Activated naive CD8-positive, alpha-beta T cell treated with anti-CD3 and anti-CD28 coated beads for 36 hours (primary cell): ENCODE results near the gene ZNF668. TPM values are rescaled to one million over a fixed set of nuclear protein-coding genes. Genes with fewer than 3 reads are reported as not detected.

Experiments
- DNase-seq: peaks from one replicate; pipeline ENCODE4 v3.0.0; 2021
- H3K27ac Mint-ChIP-seq: one replicate; pipeline ENCODE4 v1.8.0; 2022; ENCODE audit warnings: mild to moderate bottlenecking, moderate library complexity, mixed read lengths
- H3K27me3 Mint-ChIP-seq: one replicate; pipeline ENCODE4 v1.8.0; 2022; ENCODE audit warnings: mild to moderate bottlenecking, mixed read lengths
- H3K36me3 Mint-ChIP-seq: one replicate; pipeline ENCODE4 v1.8.0; 2021; ENCODE audit warnings: mild to moderate bottlenecking, mixed read lengths
- H3K4me1 Mint-ChIP-seq: one replicate; pipeline ENCODE4 v1.8.0; 2021; ENCODE audit warnings: mixed read lengths
- H3K4me3 Mint-ChIP-seq: one replicate; pipeline ENCODE4 v1.8.0; 2022; ENCODE audit warnings: mild to moderate bottlenecking, moderate library complexity, mixed read lengths
- H3K9me3 Mint-ChIP-seq: one replicate; pipeline ENCODE4 v1.8.0; 2022; ENCODE audit warnings: mixed read lengths
- total RNA-seq, 2 experiments: library from RNA; stranded (reverse); gene quantifications; one replicate each; pipeline ENCODE4 v1.2.3, GENCODE V29; 2021

ZNF668 gene
- total RNA-seq, 2 experiments from 2014 or later = 17.3 to 18.5 TPM

GRCh38 chr16:31088459-31089183, 14.6 kb upstream of the ZNF668 start, which contains the start of gene PRSS53:
PRSS53 (minus strand) TSS chr16:31088943; CDS start chr16:31088809, 134 bp downstream.
- H3K4me1 Mint-ChIP-seq = peaks cover 9% of the 10 kb centered on the region
- no peak for DNase-seq
- H3K27ac Mint-ChIP-seq = no peak within 1 kb of the TSS
- H3K27me3 Mint-ChIP-seq = no peaks in the 10 kb centered on the region
- H3K36me3 Mint-ChIP-seq = peaks cover 6% of the 10 kb centered on the region
- H3K9me3 Mint-ChIP-seq = no peaks in the 10 kb centered on the region
- no peak within 1 kb of the TSS for H3K4me3 Mint-ChIP-seq

- no peak for DNase-seq
- Mint-ChIP-seq H3K36me3 (peaks cover 6% of the 10 kb centered on the region), H3K4me3 (no peak overlapping the region), H3K27me3 (no peaks in the 10 kb centered on the region), H3K9me3 (no peaks in the 10 kb centered on the region), H3K27ac (no peak overlapping the region), H3K4me1 (peaks cover 5% of the 10 kb centered on the region)
Measured at GRCh38 chr16:31087971-31088370, 13.9 kb upstream of the ZNF668 start.

GRCh38 chr16:31087481-31087880, 13.4 kb upstream of the ZNF668 start:
- H3K36me3 Mint-ChIP-seq = peaks cover 5% of the 10 kb centered on the region
- H3K4me1 Mint-ChIP-seq = peaks cover 4% of the 10 kb centered on the region
- no peaks in the 10 kb centered on the region for H3K9me3 Mint-ChIP-seq
- DNase-seq = no peak
- H3K4me3 Mint-ChIP-seq = no peak overlapping the region
- no peak overlapping the region for H3K27ac Mint-ChIP-seq
- no peaks in the 10 kb centered on the region for H3K27me3 Mint-ChIP-seq

GRCh38 chr16:31086629-31086906, 12.5 kb upstream of the ZNF668 start:
- H3K9me3 Mint-ChIP-seq = no peaks in the 10 kb centered on the region
- H3K27ac Mint-ChIP-seq = no peak overlapping the region
- H3K27me3 Mint-ChIP-seq = no peaks in the 10 kb centered on the region
- peaks cover 6% of the 10 kb centered on the region for H3K36me3 Mint-ChIP-seq
- no peak overlapping the region for H3K4me3 Mint-ChIP-seq
- peaks cover 6% of the 10 kb centered on the region for H3K4me1 Mint-ChIP-seq
- DNase-seq = no peak

- no peak for DNase-seq
- no peak overlapping the region for H3K27ac Mint-ChIP-seq
- peaks cover 6% of the 10 kb centered on the region for H3K4me1 Mint-ChIP-seq
- no peaks in the 10 kb centered on the region for H3K9me3 Mint-ChIP-seq
- peaks cover 6% of the 10 kb centered on the region for H3K36me3 Mint-ChIP-seq
- no peak overlapping the region for H3K4me3 Mint-ChIP-seq
- no peaks in the 10 kb centered on the region for H3K27me3 Mint-ChIP-seq
Measured at GRCh38 chr16:31085873-31086628, 12.0 kb upstream of the ZNF668 start.

GRCh38 chr16:31085411-31085810, 11.4 kb upstream of the ZNF668 start:
- no peak overlapping the region for H3K4me3 Mint-ChIP-seq
- H3K36me3 Mint-ChIP-seq = peaks cover 2% of the 10 kb centered on the region
- DNase-seq = no peak
- H3K9me3 Mint-ChIP-seq = no peaks in the 10 kb centered on the region
- H3K4me1 Mint-ChIP-seq = peaks cover 7% of the 10 kb centered on the region
- H3K27ac Mint-ChIP-seq = peak overlapping the region; percentile 45
- no peaks in the 10 kb centered on the region for H3K27me3 Mint-ChIP-seq

GRCh38 chr16:31084584-31085302, 10.7 kb upstream of the ZNF668 start:
- Mint-ChIP-seq H3K27ac (no peak overlapping the region), H3K9me3 (no peaks in the 10 kb centered on the region), H3K4me1 (peaks cover 7% of the 10 kb centered on the region), H3K4me3 (no peak overlapping the region), H3K36me3 (peaks cover 4% of the 10 kb centered on the region), H3K27me3 (no peaks in the 10 kb centered on the region)
- DNase-seq = no peak

GRCh38 chr16:31083981-31084380, 9.9 kb upstream of the ZNF668 start:
- peaks cover 6% of the 10 kb centered on the region for H3K36me3 Mint-ChIP-seq
- DNase-seq = no peak

GRCh38 chr16:31083556-31083955, 9.5 kb upstream of the ZNF668 start:
- Mint-ChIP-seq H3K27me3 (no peaks in the 10 kb centered on the region), H3K4me1 (peaks cover 10% of the 10 kb centered on the region), H3K36me3 (peaks cover 6% of the 10 kb centered on the region), H3K27ac (no peak overlapping the region), H3K4me3 (no peak overlapping the region), H3K9me3 (no peaks in the 10 kb centered on the region)
- DNase-seq = no peak

More at GRCh38 chr16:31083981-31084380, 9.9 kb upstream of the ZNF668 start:
- Mint-ChIP-seq H3K9me3 (no peaks in the 10 kb centered on the region), H3K4me3 (no peak overlapping the region), H3K4me1 (peaks cover 10% of the 10 kb centered on the region), H3K27me3 (no peaks in the 10 kb centered on the region), H3K27ac (no peak overlapping the region)

- no peak overlapping the region for H3K27ac Mint-ChIP-seq
- H3K4me3 Mint-ChIP-seq = no peak overlapping the region
- peaks cover 8% of the 10 kb centered on the region for H3K36me3 Mint-ChIP-seq
- no peaks in the 10 kb centered on the region for H3K9me3 Mint-ChIP-seq
- no peak for DNase-seq
- H3K4me1 Mint-ChIP-seq = peaks cover 11% of the 10 kb centered on the region
- no peaks in the 10 kb centered on the region for H3K27me3 Mint-ChIP-seq
Measured at GRCh38 chr16:31083081-31083480, 9.0 kb upstream of the ZNF668 start.

GRCh38 chr16:31082368-31083045, 8.5 kb upstream of the ZNF668 start:
- Mint-ChIP-seq H3K27ac (peak overlapping the region; percentile 57), H3K9me3 (no peaks in the 10 kb centered on the region), H3K27me3 (no peaks in the 10 kb centered on the region), H3K36me3 (peaks cover 13% of the 10 kb centered on the region), H3K4me3 (no peak overlapping the region), H3K4me1 (peaks cover 14% of the 10 kb centered on the region)
- DNase-seq = no peak

- H3K27me3 Mint-ChIP-seq = no peaks in the 10 kb centered on the region
- H3K27ac Mint-ChIP-seq = peak overlapping the region; percentile 57
- no peak for DNase-seq
- H3K36me3 Mint-ChIP-seq = peaks cover 13% of the 10 kb centered on the region
- H3K9me3 Mint-ChIP-seq = no peaks in the 10 kb centered on the region
- no peak overlapping the region for H3K4me3 Mint-ChIP-seq
- H3K4me1 Mint-ChIP-seq = peaks cover 14% of the 10 kb centered on the region
Measured at GRCh38 chr16:31081428-31082351, 7.7 kb upstream of the ZNF668 start.

- Mint-ChIP-seq H3K36me3 (peaks cover 13% of the 10 kb centered on the region), H3K9me3 (no peaks in the 10 kb centered on the region), H3K4me3 (no peak overlapping the region)
Measured at GRCh38 chr16:31080756-31081419, 6.8 kb upstream of the ZNF668 start.

More at GRCh38 chr16:31080756-31081419, 6.8 kb upstream of the ZNF668 start:
- H3K4me1 Mint-ChIP-seq = peaks cover 18% of the 10 kb centered on the region
- no peak for DNase-seq
- no peaks in the 10 kb centered on the region for H3K27me3 Mint-ChIP-seq
- no peak overlapping the region for H3K27ac Mint-ChIP-seq
